ENCODE data around the gene RNF112.
A peak's percentile ranks its signal among the peaks of the same experiment; 100 is the strongest.

Gene RNF112, protein sequence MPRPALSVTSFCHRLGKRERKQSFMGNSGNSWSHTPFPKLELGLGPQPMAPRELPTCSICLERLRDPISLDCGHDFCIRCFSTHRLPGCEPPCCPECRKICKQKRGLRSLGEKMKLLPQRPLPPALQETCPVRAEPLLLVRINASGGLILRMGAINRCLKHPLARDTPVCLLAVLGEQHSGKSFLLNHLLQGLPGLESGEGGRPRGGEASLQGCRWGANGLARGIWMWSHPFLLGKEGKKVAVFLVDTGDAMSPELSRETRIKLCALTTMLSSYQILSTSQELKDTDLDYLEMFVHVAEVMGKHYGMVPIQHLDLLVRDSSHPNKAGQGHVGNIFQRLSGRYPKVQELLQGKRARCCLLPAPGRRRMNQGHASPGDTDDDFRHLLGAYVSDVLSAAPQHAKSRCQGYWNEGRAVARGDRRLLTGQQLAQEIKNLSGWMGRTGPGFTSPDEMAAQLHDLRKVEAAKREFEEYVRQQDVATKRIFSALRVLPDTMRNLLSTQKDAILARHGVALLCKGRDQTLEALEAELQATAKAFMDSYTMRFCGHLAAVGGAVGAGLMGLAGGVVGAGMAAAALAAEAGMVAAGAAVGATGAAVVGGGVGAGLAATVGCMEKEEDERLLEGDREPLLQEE

DNA sequence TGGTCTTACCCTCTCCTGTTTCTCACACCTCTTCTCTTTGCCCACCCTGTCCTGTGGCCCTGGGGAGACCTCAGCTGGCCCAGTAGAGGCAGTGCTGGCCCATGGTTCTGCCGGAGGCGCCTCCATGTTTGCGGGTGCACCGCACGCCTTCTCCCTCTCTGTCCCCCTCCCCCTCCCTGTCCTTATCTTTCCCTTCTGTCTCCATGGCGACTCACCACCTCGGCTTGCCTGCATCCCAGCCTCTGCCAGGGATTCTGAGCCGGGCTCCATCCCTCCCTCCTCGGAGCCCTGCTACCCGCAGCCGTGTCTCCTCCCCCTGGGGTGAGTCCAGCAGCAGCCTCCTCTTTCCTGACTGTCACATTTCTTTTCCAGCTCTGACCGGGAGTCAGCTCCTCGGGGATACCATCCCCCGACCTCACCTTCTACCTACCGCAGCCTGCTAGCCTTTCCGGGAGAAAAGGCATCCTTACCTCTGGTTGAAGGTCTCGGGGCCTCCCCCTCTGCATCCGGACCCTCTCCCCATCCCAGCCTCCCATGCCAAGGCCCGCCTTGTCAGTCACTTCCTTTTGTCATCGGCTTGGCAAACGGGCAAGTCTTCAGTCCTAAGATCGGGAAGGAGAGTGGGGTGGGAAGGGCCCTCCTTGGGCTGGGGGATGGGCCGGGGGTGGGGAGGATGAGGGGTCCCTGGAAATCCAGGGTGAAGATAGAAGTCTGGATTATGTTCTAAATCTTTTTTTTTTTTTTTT, at the start of gene RNF112:
TSS of gene RNF112 (plus strand) at position 358 of the 746 bp plus-strand sequence. CDS start at position 535, 177 bp downstream.
- no peak for DNase-seq

DNA sequence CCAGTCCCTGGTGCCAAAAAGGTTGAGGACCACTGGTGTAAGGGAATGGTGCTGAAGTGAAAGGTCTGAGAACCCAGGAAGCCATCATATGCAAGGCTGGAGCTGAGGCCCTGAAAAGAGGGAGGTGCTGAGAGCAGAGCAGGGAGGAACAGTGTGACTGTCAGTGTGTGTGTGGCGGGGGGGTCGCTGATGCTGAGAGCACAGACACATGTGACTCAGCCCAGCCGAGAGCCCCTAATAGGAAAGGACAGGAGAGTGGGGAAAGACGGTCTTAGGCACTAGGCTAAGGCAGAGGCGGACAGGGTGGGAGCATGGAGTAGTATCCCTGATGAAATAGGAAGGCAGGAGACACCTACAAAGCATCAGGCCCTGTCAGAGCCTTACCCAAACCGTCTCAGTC, 49.7 kb upstream of the RNF112 start:
- no peak for DNase-seq

DNA sequence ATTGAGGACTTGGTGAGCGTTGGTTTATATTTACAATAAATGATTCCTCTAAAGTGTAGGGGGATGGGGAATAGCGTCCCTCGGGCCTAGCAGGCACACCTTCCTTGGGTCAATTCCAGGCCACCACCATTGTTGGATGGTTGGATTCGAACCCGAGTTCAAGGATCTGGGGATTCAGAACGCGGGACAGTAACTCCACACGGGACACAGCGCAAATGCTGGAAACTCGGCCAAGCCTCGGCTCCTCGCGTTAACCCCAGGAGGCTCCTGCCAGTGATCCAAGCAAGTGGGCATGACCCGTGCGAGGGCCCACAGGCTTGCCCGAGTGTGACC, 49.1 kb upstream of the RNF112 start:
- DNase-seq = no peak

DNA sequence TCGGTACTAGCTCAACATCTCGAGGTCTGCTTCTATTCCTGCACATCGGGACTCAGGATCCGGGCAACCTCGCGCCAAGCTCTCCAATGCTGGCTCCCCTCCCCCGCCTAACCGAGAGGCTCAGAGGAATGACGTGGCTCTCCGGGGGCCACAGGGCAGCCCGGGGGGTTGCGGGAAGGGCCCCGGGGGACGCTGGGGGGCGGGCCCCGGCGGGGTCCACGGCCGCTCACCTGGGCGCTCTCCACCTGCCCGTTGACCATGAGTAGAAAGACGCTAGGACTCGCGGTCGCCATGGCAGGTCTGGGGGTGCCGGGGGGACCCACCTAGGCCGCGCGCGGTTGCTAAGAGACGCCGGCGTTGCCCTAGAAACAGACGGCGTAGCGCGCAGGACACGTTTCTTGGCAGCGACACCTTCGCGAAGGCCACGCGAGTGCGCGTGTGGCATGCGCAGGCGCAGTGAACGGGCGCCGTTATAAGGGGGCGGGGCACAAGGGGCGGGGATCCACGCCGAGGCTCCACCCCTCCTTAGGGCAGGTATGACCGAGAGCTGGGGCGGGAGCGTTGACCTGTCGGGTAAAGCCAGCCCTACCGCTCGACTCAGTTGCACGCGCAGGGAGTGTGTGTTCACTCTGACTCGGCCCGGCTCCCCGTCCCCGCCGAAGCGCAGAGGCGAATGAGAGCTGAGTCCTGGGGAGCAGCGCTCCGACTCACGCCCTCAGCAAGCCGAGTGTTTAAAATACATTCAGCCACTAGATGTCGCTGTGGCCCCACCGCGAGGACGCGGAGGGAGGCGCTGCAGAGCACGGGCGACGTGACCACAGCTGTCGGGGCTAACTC, 48.5 kb upstream of the RNF112 start, which contains the start of gene B9D1:
TSS of gene B9D1 (minus strand) at position 447 of the 837 bp plus-strand sequence. CDS start at position 293, 154 bp downstream.
- DNase-seq = peak; percentile 9

DNA sequence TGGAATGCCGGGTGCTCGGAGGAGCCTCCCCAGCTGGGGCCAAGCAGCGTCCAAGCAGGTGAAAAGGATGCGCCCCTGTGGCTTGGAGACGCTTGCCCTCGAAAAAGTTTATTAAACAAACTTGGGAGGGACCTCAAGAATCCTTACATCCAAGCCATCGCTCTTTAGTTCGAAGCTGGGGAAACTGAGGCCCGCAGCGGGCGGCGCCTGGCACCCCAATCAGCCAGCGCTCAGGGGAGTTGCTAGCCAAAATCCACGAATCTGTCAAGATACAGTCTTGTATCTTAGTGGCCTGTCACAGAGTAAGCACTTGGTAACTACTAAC, 48.0 kb upstream of the RNF112 start:
- DNase-seq = no peak

DNA sequence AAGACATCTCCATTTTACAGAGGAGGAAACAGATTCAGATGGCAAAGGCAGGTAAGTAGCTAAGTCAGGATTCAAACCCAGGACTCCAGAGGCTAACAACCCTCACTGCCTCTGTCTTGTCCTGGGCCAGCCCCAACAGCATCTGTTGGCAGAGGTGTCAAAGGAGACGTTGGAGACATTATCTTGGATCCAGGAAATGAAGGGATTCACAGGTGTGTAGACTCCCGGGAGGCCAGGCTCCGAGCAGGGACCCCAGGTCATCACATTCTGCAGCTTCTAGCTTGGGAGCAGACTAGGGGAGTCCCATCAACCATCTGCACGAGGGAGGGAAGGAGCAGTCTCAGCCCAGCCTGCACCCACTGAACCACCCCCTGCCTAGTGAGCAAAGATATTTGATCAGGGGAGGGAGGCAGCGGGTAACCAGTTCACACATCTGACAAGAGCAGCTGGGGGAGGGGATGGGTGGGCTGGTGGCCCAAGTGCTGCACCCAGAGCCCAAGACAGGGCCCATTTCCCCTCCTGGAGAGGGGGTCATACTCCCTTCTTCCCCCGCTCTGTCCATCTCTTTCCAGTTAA, 47.5 kb upstream of the RNF112 start:
- no peak for DNase-seq

DNA sequence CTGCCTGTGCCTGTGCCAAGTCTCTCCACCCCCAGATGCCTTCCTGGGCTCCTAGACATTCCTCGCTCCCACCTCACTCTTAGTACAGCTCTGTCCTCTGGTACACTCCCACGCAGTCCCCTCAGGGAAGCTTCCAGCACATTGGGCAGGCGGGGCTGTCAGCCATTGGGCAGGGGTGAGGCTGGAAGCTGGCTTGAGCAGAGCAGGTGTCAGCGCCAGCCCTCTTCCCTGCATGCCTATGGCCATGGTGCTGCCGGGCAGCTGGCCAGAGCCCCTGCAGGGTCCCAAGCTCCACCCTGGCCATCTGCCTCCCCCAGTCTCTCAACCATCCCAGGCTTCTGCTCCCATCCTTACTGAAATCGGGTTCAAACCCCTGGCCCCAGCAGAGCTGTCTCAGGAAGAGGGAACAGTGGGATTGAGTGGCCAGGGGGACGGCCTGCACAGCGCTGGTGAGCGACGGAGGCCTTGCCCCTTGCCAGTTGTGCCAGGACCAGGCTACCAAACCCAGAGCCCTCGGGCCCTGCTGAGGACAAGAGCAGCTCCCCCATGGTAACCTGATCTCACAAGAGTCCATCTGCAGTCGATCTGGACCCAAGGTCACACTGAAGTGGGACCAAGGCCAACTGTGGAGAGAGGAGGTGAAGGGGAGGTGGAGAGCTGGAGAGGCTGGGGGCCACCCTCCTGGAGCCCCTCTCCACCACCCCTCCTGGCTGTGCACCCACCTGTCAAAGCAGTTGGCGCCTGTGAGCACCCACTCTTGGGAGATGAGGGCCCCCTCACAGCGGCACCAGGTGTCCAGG, 46.1 kb upstream of the RNF112 start:
- no peak for DNase-seq

DNA sequence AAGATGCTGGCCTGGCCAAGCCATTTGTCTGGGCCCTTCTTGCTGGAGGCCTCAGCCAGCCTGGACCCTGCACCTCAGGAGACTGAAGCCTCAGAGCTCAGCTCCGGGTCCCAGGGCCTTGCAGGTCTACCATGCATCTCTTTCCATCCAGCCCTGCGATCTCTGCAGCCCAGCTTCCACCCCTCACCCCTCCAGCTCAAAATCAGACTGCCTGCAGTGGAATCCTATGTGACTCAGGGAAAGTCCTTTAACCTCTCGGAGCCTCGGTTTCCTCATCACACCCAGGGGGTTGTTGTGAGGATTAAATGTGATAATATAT, 45.6 kb upstream of the RNF112 start:
- DNase-seq = no peak

DNA sequence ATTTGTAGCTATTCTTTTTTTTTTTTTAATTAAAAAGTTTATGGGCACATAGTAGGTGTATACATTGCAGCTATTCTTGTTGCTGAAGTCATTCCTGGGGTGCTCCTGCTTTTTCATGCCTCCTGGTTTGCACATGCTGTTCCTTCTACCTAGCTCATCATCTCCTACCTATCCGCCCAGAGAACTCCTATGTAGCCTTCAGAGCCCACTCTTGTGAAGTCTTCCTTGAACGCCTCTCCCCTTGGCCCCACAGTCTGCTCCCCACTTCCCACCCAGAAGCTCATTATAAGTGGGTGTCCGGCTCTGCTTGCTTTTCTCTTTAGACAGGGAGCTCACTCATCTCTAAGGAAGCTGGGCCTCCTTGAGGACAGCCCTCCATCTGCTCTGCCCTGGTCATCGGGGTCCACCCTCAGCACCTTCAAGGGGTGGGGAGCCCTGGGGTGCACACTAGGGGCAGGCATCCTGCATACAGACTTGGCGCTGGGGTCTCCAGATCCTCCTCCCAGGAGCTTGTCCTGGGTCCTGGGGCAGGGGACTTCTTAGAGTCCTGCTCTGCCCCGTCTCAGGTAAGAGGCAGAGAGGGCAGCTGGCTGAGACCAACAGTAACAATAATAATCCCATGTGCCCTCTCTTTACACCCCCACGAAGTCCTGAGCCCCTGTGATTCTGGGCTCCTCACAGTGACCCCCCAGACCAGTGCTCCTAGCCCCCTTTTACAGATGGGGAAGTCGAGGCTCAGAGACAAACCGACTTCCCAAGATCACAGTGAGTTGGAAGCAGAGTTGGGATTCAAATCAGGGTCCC, 45.0 kb upstream of the RNF112 start:
- DNase-seq = no peak

DNA sequence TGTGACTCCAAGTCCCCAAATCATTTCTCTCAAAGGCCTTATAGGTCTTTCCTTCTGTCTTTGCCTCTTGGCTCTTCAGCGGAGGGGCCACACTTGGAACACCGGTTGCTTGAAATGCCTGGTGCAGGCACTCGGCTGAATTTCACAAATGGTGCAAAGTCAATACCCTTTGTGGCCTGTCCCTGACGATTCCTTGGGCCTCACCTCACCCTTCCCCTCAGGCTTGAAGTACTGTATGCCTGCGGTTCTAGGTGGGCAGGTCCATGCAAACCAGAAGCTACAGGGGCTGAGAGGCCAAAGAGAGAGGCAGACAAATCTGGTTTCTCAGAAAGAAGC, 44.4 kb upstream of the RNF112 start:
- no peak for DNase-seq

DNA sequence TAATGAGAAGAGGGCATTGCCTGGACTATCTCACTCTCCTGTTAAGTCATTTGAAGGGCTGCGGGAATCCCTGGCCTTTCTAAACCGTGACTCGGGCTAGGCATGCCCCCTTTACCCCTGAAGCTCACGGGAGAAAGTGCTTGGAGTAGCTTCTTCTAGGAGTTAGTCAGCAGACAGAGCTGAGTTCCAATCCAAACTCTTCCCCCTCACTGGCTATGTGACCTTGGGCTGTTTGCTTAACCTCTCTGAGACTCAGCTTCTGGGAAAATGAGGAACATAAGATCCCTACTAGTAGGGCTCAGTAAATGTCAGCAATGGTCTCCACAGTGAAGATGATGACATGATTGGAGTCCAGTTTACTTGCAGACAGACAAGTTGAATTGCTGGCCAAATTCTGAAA, 42.8 kb upstream of the RNF112 start:
- DNase-seq = no peak

DNA sequence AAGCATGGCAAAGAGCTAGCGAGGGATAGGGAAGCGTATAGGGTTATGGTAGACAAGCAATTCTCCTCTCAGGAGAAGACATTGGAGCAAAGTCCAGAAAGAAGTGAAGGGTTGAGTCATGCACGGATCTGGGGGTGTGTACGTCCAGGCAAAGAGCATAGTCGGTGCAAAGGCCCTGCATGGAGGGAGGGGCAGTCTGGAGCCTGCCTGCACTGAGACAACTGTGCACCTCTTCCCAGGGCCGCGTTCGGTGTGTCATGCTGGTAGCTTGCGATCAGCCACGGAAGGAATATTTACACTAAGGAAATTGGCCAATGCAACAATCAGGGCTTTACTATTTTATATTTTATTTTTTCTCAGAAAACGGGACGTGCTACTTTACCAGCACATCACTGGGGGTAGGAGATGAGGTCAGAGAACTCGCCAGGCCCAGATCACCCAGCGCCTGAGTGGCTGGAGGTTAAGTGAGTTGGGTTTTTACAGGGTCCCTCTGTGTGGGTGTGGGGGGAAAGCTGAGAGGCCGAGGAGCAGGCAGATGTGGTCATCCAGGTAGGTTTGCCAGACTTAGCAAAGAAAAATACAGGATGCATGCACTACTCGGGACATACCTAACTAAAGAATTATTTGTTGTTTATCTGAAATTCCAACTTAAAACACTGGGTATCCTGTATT, 41.8 kb upstream of the RNF112 start:
- DNase-seq = no peak

DNA sequence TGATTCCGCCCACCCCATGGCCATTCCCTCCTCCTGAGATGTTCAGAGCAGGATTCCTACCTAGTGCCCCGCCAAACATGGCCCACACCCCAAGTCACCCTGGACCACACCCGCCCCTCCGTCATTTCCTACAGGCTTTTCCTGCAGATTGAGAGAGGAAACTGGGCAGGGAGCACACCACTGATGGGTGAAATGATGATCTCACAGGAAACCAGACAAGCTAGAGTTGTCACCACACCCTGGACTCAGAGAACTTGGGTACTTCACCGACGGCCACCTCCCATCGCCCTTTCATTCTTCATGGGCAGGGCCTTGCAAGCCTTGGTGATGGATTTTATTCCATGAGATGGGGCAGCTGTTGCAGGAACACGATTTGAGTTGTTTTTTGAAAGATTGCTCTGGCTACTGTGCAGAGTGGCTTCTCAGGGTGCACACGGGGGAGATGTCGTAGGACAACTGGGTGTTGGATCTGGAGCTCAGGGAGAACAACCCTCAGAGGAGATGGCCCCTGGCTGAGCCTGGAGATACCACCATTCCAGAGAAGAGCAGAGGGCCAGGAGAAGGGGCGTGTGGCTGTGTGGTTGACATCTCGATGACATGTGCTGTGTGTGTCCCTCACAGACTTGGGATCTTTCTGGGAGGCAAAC, 41.1 kb upstream of the RNF112 start:
- no peak for DNase-seq

DNA sequence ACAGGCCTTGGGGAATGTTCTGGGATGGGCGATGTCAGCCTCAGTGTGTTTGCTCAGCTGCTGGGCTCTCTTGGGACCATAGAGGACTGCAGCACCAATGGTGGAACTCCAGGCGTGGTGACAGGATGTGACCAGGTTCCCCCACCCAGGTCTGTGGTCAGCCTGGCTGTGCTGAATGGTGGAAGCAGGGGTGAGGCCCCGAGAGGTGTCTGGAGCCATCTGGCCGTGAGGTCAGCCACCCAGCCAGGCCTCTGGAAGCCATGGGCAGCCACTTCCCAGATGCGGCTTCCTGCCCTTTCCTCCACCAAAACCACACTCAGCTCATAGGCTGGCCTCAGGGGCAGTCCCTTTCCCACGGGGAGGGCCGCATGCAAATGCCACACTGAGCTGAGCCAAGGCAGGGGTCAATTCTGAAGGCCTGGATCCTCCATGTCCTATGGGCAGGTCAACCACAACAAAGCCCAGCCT, 40.5 kb upstream of the RNF112 start:
- no peak for DNase-seq

DNA sequence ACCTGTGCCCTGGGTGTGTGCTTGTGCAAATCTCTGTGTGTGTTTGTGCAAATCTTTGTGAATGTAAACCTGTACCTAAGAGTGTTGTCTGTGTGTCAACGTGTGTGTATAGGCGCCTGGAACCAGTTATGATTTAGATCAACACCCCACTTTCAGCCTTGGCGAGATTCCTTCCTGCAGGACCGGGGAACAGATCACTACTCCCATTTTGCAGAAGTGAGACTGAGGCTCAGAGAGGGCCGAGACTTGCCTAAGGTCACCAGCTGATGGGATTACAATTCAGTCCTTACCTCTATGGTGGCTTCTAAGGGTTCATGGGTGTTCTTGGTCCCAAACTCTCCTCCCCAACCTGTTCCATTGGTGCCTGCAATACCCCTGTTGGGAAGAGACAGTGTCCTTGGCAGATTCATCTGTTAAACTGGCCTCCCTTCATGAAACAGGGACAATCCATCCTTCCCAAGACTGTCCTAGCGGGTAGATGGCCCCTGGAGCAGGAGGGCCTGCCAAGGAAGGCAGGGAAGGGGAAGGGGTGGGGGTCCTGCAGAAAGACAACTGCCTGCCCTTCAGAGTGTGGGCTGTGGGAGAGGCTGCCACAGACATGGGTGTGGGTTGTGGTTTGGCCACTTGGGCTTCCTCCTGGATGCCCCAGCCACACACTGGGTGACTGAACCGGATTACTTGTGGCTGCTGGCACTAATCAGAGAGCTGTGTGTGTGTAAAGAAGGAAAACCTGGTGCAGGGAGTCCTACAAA, 39.6 kb upstream of the RNF112 start:
- no peak for DNase-seq

DNA sequence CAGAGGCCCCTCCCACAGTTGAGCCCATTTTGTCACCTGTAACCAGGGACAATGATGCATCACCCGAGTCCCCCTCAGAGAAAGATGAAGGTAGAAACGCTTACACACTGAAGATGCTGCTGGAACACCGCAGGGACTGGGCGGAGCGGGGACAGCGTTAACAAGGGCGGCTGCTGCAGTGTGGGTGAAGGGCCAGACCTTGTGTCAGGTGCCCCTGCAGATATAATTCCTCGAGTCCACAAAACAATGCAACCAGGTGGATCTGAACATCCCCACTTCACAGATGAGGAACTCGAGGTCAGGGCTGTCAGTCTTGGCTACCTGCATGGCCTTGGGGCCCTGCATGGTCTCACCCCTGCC, 39.0 kb upstream of the RNF112 start:
- no peak for DNase-seq

DNA sequence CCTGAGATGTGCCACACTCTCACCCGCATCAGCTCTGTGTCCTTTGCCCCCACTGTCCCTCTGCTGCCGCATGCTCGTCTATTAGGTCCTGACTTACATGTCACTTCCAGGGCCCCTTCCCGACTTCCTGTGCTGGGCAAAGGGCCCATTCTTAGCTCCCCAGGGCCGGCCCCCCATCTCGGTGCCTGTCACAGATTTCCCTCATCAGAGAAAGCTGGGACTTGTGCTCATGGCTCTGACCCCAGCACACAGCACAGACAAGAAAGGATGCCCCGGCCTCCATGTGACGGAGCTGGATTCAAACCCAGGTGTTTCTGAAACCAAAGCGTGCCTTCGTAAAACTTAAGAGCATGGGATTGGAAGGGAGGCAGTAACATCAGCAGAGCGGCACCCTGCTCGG, 38.6 kb upstream of the RNF112 start:
- no peak for DNase-seq

DNA sequence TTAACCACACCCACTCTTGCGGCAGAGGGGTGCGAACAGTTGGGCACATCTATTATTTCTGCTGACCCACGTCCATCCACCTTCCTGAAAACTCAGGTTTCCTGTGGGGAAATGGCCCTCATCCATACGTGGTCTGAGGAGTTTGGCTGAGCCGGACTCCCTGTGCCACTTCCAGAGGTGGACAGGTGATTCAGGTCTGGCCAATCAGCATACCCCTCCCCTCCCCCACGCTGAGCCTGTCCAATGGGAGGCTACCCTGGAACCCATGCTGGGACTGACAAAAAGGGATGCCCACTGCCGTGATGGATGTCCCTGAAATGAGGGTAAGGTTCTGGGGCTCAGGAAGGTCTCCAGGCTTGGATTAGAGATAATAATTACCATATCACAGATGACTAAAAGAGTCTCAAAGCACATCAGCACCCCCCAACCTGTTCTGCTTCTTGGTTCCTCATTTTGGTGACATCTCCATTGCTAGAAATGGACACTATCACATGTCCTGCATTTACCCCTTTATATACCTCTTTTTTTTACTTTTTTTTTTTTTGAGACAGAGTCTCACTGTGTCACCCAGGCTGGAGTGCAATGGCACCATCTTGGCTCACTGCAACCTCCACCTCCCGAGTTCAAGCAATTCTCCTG, 38.0 kb upstream of the RNF112 start:
- no peak for DNase-seq

DNA sequence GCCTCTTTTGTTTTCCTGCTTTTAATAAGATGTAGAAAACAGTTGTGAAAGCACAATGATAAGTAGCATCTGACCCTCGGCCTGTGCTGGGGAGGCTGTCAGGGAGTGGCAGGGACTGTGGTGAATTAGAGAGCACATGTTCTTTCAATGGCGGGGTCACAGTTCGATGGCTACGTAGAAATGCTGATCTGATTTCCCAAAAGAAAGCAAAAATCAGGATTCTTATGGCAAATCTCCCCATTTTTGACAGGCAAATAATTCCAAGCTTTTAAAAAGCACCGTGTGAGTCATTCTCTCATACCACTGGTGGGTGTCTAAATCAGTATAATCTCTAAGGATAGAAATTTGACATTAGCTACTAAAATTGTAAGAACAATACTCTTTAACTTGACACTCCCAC, 36.9 kb upstream of the RNF112 start:
- DNase-seq = no peak
